ENCODE measurements around the gene CADM1. TPM values are rescaled to one million over a fixed set of nuclear protein-coding genes. Genes with fewer than 3 reads are reported as not detected.

The CADM1 gene
- total and polyA plus RNA-seq, 10 of the 15 experiments (the other 5 are each of a cell fraction or from before 2014, with no cell fraction given) = 0.03 to 0.48 (median 0.15) TPM; not detected in 3

DNA sequence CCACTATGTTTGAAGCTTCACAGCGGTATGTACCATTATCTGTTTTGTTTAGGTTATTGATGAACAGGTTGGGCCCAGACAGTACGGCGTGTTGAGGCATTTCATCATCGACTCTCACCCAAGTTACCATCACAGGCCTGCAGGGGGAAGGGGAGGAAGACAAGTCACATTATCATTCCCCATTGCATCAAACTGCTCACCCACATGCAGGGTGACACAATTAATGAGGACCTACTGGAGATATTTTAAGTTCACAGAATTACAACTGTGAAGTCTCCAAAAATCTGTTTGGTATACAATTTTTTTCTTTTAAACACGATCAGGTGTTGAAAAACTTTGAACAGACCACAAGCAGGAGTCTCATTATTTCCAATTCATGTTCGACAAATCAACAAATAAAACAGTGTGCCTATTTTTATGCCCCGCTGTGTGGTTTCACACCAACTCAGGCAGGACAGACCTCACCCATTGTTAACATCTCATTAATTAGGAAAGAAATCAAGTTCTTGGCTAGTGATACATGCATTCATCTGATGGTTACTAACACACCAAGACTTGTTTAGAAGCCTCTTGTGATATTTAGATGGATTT is 289.5 kb downstream of the CADM1 start:
- Histone ChIP-seq H4K20me1 (ENCODE audit: control insufficient read depth, insufficient read depth) (no peaks in the 10 kb centered on the region), H3K9me3 (replicated peaks; ENCODE audit: control insufficient read depth, insufficient read depth, low read length) (no peaks in the 10 kb centered on the region), H2AFZ (ENCODE audit: control insufficient read depth, low read depth, low read length) (no peak overlapping the region), H3K36me3 (ENCODE audit: control insufficient read depth in 2 of 2, insufficient read depth in 2 of 2, low read length in 1 of 2) (no peaks in the 10 kb centered on the region), H3K27ac (ENCODE audit: control insufficient read depth, insufficient read depth) (no peak overlapping the region), H3K79me2 (ENCODE audit: control insufficient read depth, insufficient read depth, low read length) (no peaks in the 10 kb centered on the region), H3K4me3 (no peak overlapping the region), H3K4me1 (ENCODE audit: control insufficient read depth, insufficient read depth, low read length) (no peaks in the 10 kb centered on the region), H3K4me2 (ENCODE audit: control insufficient read depth, insufficient read depth) (no peak overlapping the region), H3K27me3 (replicated peaks in 1 of 2; ENCODE audit: control insufficient read depth in 2 of 2, insufficient read depth in 2 of 2, low read length in 1 of 2) (no peaks in the 10 kb centered on the region), H3K9ac (ENCODE audit: control insufficient read depth, insufficient read depth, low read length) (no peak overlapping the region)
- POLR2A ChIA-PET = no interaction called here
- no peak for ATAC-seq
- RAD21 ChIA-PET (ENCODE audit: unreplicated experiment) = no interaction called here
- no TSS peak for BruUV-seq (replicated peaks)
- DNase-seq (ENCODE audit: low read depth, low spot score) = no peak
- in situ Hi-C loops (cut with MboI) (no loop called here), intact Hi-C loops (cut with micrococcal nuclease; ENCODE audit: unreplicated experiment) (no loop called here)
- no peak for FAIRE-seq
- WGBS (ENCODE audit: insufficient coverage, insufficient replicate concordance, low lambda C conversion rate, missing lambda C conversion rate) = 78% methylated on average over 7 of the region's 7 CpGs
- TF ChIP-seq HDAC2 (IDR thresholded peaks at IDR 0.05) (no peak), HCFC1 (IDR thresholded peaks at IDR 0.05; ENCODE audit: low read length) (no peak), SUZ12 (IDR thresholded peaks at IDR 0.05; ENCODE audit: unreplicated experiment) (no peak), ZNF217 (IDR thresholded peaks at IDR 0.05) (no peak)
- SMC1A ChIA-PET (ENCODE audit: uncharacterized antibody, unreplicated experiment) = no interaction called here
- CTCF ChIA-PET = no interaction called here

DNA sequence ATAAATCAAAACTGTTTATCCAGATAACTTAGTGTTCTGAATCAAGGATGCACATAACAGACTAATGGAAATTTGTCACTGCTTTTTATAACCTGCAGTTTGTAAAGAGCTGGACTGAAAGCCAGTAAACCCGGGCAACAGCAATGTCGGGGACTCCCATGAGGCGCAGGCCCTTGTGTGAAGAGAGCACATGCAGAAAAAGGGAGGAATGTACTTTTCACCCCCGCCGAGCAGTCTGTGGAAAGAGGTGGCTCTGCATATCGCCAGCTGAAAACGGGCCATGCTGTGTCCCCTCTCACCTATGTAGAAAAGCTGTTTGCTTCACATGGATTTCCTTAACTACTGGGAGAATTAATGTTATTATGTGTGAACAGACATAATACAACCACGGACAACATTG is 291.2 kb downstream of the CADM1 start:
- Histone ChIP-seq H3K27ac (ENCODE audit: control insufficient read depth, insufficient read depth) (no peak overlapping the region), H3K9ac (ENCODE audit: control insufficient read depth, insufficient read depth, low read length) (no peak overlapping the region), H3K4me3 (no peak overlapping the region), H3K4me2 (ENCODE audit: control insufficient read depth, insufficient read depth) (no peak overlapping the region), H3K9me3 (replicated peaks; ENCODE audit: control insufficient read depth, insufficient read depth, low read length) (no peaks in the 10 kb centered on the region), H3K36me3 (ENCODE audit: control insufficient read depth in 2 of 2, insufficient read depth in 2 of 2, low read length in 1 of 2) (no peaks in the 10 kb centered on the region), H3K27me3 (replicated peaks in 1 of 2; ENCODE audit: control insufficient read depth in 2 of 2, insufficient read depth in 2 of 2, low read length in 1 of 2) (no peaks in the 10 kb centered on the region), H2AFZ (ENCODE audit: control insufficient read depth, low read depth, low read length) (no peak overlapping the region), H4K20me1 (ENCODE audit: control insufficient read depth, insufficient read depth) (no peaks in the 10 kb centered on the region), H3K4me1 (ENCODE audit: control insufficient read depth, insufficient read depth, low read length) (no peaks in the 10 kb centered on the region), H3K79me2 (ENCODE audit: control insufficient read depth, insufficient read depth, low read length) (no peaks in the 10 kb centered on the region)
- ChIA-PET RAD21 (ENCODE audit: unreplicated experiment) (no interaction called here), CTCF (no interaction called here), POLR2A (no interaction called here), SMC1A (ENCODE audit: uncharacterized antibody, unreplicated experiment) (no interaction called here)
- no TSS peak for BruUV-seq (replicated peaks)
- in situ Hi-C loops (cut with MboI) = no loop called here
- 86% methylated on average over 8 of the region's 8 CpGs for WGBS (ENCODE audit: insufficient coverage, insufficient replicate concordance, low lambda C conversion rate, missing lambda C conversion rate)
- intact Hi-C loops (cut with micrococcal nuclease; ENCODE audit: unreplicated experiment) = no loop called here
- FAIRE-seq (no peak), ATAC-seq (no peak), DNase-seq (ENCODE audit: low read depth, low spot score) (no peak)
- TF ChIP-seq MEF2A (IDR thresholded peaks at IDR 0.05; ENCODE audit: insufficient read depth, low read depth, low read length) (no peak), KAT2A (conservative IDR thresholded peaks at IDR 0.05; ENCODE audit: control insufficient read depth, low read depth, low read length) (no peak), SMAD1 (IDR thresholded peaks at IDR 0.05; ENCODE audit: low read depth, partially characterized antibody) (no peak), ZSCAN29 (IDR thresholded peaks at IDR 0.05) (no peak), BMI1 (IDR thresholded peaks at IDR 0.05; ENCODE audit: borderline replicate concordance) (no peak), NRF1 (conservative IDR thresholded peaks at IDR 0.05; ENCODE audit: low read depth, low read length) (no peak), MYB (IDR thresholded peaks at IDR 0.05; ENCODE audit: borderline replicate concordance, low read depth, low read length) (no peak), IRF4 (IDR thresholded peaks at IDR 0.05; ENCODE audit: low read depth, low read length) (no peak)
- TF ChIP-seq, protein P1, sequence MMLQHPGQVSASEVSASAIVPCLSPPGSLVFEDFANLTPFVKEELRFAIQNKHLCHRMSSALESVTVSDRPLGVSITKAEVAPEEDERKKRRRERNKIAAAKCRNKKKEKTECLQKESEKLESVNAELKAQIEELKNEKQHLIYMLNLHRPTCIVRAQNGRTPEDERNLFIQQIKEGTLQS (IDR thresholded peaks at IDR 0.05; ENCODE audit: borderline replicate concordance, extremely low read depth, low read depth, low read length) = no peak
- TF ChIP-seq, protein P2, sequence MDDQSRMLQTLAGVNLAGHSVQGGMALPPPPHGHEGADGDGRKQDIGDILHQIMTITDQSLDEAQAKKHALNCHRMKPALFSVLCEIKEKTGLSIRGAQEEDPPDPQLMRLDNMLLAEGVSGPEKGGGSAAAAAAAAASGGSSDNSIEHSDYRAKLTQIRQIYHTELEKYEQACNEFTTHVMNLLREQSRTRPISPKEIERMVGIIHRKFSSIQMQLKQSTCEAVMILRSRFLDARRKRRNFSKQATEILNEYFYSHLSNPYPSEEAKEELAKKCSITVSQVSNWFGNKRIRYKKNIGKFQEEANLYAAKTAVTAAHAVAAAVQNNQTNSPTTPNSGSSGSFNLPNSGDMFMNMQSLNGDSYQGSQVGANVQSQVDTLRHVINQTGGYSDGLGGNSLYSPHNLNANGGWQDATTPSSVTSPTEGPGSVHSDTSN (IDR thresholded peaks at IDR 0.05; ENCODE audit: insufficient replicate concordance, low read depth, low read length) = no peak
- TF ChIP-seq, protein P3, sequence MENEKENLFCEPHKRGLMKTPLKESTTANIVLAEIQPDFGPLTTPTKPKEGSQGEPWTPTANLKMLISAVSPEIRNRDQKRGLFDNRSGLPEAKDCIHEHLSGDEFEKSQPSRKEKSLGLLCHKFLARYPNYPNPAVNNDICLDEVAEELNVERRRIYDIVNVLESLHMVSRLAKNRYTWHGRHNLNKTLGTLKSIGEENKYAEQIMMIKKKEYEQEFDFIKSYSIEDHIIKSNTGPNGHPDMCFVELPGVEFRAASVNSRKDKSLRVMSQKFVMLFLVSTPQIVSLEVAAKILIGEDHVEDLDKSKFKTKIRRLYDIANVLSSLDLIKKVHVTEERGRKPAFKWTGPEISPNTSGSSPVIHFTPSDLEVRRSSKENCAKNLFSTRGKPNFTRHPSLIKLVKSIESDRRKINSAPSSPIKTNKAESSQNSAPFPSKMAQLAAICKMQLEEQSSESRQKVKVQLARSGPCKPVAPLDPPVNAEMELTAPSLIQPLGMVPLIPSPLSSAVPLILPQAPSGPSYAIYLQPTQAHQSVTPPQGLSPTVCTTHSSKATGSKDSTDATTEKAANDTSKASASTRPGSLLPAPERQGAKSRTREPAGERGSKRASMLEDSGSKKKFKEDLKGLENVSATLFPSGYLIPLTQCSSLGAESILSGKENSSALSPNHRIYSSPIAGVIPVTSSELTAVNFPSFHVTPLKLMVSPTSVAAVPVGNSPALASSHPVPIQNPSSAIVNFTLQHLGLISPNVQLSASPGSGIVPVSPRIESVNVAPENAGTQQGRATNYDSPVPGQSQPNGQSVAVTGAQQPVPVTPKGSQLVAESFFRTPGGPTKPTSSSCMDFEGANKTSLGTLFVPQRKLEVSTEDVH (IDR thresholded peaks at IDR 0.05; ENCODE audit: low read depth, partially characterized antibody) = no peak
